HepG2 (cell line): ENCODE results near the gene CAPN9. TPM values are rescaled to one million over a fixed set of nuclear protein-coding genes. Genes with fewer than 3 reads are reported as not detected.
A peak's percentile ranks its signal among the peaks of the same experiment; 100 is the strongest.

Source experiments
- ATF7 ChIP-seq, 2 experiments: fragments of 450-650 bp in 1 of 2; sonication (generic) in 1 of 2; formaldehyde crosslinking in 1 of 2; IDR thresholded peaks; 2 replicates each; pipeline versions ENCODE4 v1.4.0 to v1.6.1; 2016 to 2020; ENCODE audit warnings: antibody characterized with exemption in 1 of 2, mild to moderate bottlenecking in 1 of 2, missing genetic modification reagents in 1 of 2
- CHCHD3 ChIP-seq: sonication (generic); formaldehyde crosslinking; IDR thresholded peaks from 2 replicates; pipeline ENCODE4 v1.8.0; 2022; ENCODE audit warnings: mild to moderate bottlenecking, missing genetic modification reagents, moderate library complexity
- MEIS1 ChIP-seq: sonication (generic); formaldehyde crosslinking; IDR thresholded peaks from 2 replicates; pipeline ENCODE4 v1.9.0; 2021; ENCODE audit warnings: mild to moderate bottlenecking, missing genetic modification reagents, moderate library complexity, borderline replicate concordance
- MIER2 ChIP-seq: IDR thresholded peaks from 2 replicates; pipeline ENCODE4 v1.6.1; 2016; ENCODE audit warnings: missing biosample characterization, missing genetic modification reagents
- NRL ChIP-seq: sonication (generic); formaldehyde crosslinking; IDR thresholded peaks from 2 replicates; pipeline ENCODE4 v1.5.0; 2020; ENCODE audit warnings: missing genetic modification reagents, mild to moderate bottlenecking, moderate library complexity, borderline replicate concordance
- TBP ChIP-seq: sonication (generic); formaldehyde crosslinking; IDR thresholded peaks from 2 replicates; pipeline ENCODE4 v1.5.0; 2020; ENCODE audit warnings: missing genetic modification reagents
- WIZ ChIP-seq: sonication (generic); formaldehyde crosslinking; IDR thresholded peaks from 2 replicates; pipeline ENCODE4 v1.5.1; 2020; ENCODE audit warnings: mild to moderate bottlenecking, missing genetic modification reagents
- ZFAT ChIP-seq: sonication (generic); formaldehyde crosslinking; conservative IDR thresholded peaks from 2 replicates; pipeline ENCODE4 v1.8.1; 2023; ENCODE audit warnings: missing genetic modification reagents, inconsistent platforms
- ZNF124 ChIP-seq: sonication (generic); formaldehyde crosslinking; IDR thresholded peaks from 2 replicates; pipeline ENCODE4 v1.4.0; 2020; ENCODE audit warnings: missing genetic modification reagents
- ZNF337 ChIP-seq: sonication (generic); formaldehyde crosslinking; IDR thresholded peaks from 2 replicates; pipeline ENCODE4 v1.5.1; 2020; ENCODE audit warnings: missing genetic modification reagents, low read depth, mild to moderate bottlenecking, borderline replicate concordance
- ZNF550 ChIP-seq: sonication (generic); formaldehyde crosslinking; IDR thresholded peaks from 2 replicates; pipeline ENCODE4 v1.4.0; 2020; ENCODE audit warnings: mild to moderate bottlenecking, missing genetic modification reagents, borderline replicate concordance
- ZNF562 ChIP-seq: sonication (generic); formaldehyde crosslinking; IDR thresholded peaks from 2 replicates; pipeline ENCODE4 v1.8.0; 2022; ENCODE audit warnings: missing genetic modification reagents, borderline replicate concordance
- ZNF747 ChIP-seq: sonication (generic); formaldehyde crosslinking; IDR thresholded peaks from 2 replicates; pipeline ENCODE4 v1.8.1; 2023; ENCODE audit warnings: missing genetic modification reagents, mild to moderate bottlenecking, borderline replicate concordance
- ZNF775 ChIP-seq: sonication (generic); formaldehyde crosslinking; IDR thresholded peaks from 2 replicates; pipeline ENCODE4 v1.4.0; 2020; ENCODE audit warnings: missing genetic modification reagents, mild to moderate bottlenecking, moderate library complexity, borderline replicate concordance
- ZSCAN21 ChIP-seq: sonication (generic); formaldehyde crosslinking; IDR thresholded peaks from 2 replicates; pipeline ENCODE4 v1.8.0; 2022; ENCODE audit warnings: mild to moderate bottlenecking, missing genetic modification reagents, moderate library complexity, borderline replicate concordance
- polyA plus RNA-seq, 8 experiments: library from polyadenylated mRNA; depleted of rRNA in 3 of 8; stranded (reverse) in 7 of 8; unstranded in 1 of 8; fragments of >200 nt; fragmentation: Illumina TruSeq in 4 of 8; extraction: Trizol in 4 of 8; gene quantifications; 2 replicates each; pipeline versions ENCODE4 v1.2.1 to v1.2.3, GENCODE V29; 2011 to 2016; ENCODE audit warnings: low read depth in 4 of 8, missing spikeins in 1 of 8, mixed read lengths in 1 of 8; ENCODE audit not compliant: insufficient read depth in 1 of 8
- total RNA-seq, 5 experiments: library from RNA; depleted of rRNA; stranded (reverse); fragments of >200 nt; fragmentation: Illumina TruSeq; extraction: Trizol; gene quantifications; 2 replicates each; pipeline ENCODE4 v1.2.3, GENCODE V29; 2016; ENCODE audit warnings: low read depth in 1 of 5
- TF ChIP-seq, protein P1 (sequence below): sonication (generic); formaldehyde crosslinking; IDR thresholded peaks from 2 replicates; pipeline ENCODE4 v1.4.0; 2020; ENCODE audit warnings: missing genetic modification reagents
- TF ChIP-seq, protein P2 (sequence below): sonication (generic); formaldehyde crosslinking; IDR thresholded peaks from 2 replicates; pipeline ENCODE4 v1.5.0; 2020; ENCODE audit warnings: mild to moderate bottlenecking, missing genetic modification reagents, borderline replicate concordance
- TF ChIP-seq, protein P3 (sequence below): sonication (generic); formaldehyde crosslinking; IDR thresholded peaks from 2 replicates; pipeline ENCODE4 v1.5.0; 2020; ENCODE audit warnings: missing genetic modification reagents

Gene CAPN9
- total and polyA plus RNA-seq, 2 of the 13 experiments (the other 11 are each of a cell fraction or from before 2014, with no cell fraction given), result 0.04 to 0.31 TPM

DNA sequence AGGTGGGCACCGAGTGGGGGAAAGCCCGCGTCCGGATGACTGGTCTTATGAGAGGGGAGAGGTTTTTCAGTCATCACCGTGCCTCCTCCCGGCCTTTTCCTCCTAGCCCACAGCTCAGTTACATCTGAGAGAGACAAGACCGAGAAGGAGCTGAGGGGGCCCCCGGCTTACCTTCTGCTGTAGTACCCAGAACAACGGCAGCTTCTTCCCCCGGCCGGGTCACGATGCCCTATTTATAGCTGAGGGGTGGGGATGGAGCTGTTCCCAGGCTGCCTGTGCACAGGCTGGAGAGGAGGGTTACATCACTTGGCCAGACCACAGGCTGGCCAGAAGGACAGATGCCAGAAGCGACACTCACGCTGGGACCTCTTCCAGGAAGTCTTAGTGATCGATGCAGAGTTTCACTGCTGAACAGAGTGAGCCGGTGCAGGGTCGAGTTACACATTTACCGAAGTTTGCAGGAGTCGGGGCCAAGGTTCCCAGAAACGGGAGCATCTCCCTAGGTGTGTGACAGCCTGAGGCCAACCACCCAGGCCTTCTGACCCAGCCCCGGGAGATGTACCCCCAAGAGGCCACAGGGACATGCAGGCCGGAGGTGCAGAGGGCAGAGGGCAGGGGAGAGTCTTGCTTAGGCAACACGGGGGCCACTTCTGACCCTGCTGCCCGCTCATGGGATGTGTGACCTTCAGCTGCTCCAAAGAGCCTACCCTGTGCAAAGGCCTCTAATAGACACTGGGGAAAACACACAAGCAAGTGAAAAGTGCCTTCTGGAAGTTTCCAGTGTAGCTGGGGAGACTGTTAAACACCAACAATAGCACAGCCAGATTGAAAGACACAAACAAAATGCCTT, 33.0 kb upstream of the CAPN9 start, which contains the start of gene AGT (continued):
- TF ChIP-seq MEIS1 (peak; percentile 91), ZSCAN21 (CRISPR knock-in tag) (peak; percentile 99), ZNF775 (CRISPR knock-in tag) (no peak), ZNF550 (CRISPR knock-in tag) (no peak), ZNF562 (CRISPR knock-in tag) (no peak), ZFAT (no peak), NRL (CRISPR knock-in tag) (peak; percentile 91), ZNF747 (CRISPR knock-in tag) (0 out of 2 replicates have a peak, but pooled peaks have one; percentile 81), ZNF124 (CRISPR knock-in tag) (peak; percentile 85; the same call in 1 of the 2 replicates), TBP (no peak; the same call in 1 of the 2 replicates), CHCHD3 (no peak), ZNF337 (no peak), ATF7 (IDR thresholded peaks at IDR 0.05) (peak; percentile 42; the same call in 1 of the 2 replicates), ATF7 (CRISPR knock-in tag; IDR thresholded peaks at IDR 0.05) (peak; percentile 88), WIZ (no peak; the same call in 1 of the 2 replicates), MIER2 (CRISPR knock-in tag) (peak; percentile 75)
- TF ChIP-seq, protein P1, sequence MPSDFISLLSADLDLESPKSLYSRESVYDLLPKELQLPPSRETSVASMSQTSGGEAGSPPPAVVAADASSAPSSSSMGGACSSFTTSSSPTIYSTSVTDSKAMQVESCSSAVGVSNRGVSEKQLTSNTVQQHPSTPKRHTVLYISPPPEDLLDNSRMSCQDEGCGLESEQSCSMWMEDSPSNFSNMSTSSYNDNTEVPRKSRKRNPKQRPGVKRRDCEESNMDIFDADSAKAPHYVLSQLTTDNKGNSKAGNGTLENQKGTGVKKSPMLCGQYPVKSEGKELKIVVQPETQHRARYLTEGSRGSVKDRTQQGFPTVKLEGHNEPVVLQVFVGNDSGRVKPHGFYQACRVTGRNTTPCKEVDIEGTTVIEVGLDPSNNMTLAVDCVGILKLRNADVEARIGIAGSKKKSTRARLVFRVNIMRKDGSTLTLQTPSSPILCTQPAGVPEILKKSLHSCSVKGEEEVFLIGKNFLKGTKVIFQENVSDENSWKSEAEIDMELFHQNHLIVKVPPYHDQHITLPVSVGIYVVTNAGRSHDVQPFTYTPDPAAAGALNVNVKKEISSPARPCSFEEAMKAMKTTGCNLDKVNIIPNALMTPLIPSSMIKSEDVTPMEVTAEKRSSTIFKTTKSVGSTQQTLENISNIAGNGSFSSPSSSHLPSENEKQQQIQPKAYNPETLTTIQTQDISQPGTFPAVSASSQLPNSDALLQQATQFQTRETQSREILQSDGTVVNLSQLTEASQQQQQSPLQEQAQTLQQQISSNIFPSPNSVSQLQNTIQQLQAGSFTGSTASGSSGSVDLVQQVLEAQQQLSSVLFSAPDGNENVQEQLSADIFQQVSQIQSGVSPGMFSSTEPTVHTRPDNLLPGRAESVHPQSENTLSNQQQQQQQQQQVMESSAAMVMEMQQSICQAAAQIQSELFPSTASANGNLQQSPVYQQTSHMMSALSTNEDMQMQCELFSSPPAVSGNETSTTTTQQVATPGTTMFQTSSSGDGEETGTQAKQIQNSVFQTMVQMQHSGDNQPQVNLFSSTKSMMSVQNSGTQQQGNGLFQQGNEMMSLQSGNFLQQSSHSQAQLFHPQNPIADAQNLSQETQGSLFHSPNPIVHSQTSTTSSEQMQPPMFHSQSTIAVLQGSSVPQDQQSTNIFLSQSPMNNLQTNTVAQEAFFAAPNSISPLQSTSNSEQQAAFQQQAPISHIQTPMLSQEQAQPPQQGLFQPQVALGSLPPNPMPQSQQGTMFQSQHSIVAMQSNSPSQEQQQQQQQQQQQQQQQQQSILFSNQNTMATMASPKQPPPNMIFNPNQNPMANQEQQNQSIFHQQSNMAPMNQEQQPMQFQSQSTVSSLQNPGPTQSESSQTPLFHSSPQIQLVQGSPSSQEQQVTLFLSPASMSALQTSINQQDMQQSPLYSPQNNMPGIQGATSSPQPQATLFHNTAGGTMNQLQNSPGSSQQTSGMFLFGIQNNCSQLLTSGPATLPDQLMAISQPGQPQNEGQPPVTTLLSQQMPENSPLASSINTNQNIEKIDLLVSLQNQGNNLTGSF, result no peak
- TF ChIP-seq, protein P2, sequence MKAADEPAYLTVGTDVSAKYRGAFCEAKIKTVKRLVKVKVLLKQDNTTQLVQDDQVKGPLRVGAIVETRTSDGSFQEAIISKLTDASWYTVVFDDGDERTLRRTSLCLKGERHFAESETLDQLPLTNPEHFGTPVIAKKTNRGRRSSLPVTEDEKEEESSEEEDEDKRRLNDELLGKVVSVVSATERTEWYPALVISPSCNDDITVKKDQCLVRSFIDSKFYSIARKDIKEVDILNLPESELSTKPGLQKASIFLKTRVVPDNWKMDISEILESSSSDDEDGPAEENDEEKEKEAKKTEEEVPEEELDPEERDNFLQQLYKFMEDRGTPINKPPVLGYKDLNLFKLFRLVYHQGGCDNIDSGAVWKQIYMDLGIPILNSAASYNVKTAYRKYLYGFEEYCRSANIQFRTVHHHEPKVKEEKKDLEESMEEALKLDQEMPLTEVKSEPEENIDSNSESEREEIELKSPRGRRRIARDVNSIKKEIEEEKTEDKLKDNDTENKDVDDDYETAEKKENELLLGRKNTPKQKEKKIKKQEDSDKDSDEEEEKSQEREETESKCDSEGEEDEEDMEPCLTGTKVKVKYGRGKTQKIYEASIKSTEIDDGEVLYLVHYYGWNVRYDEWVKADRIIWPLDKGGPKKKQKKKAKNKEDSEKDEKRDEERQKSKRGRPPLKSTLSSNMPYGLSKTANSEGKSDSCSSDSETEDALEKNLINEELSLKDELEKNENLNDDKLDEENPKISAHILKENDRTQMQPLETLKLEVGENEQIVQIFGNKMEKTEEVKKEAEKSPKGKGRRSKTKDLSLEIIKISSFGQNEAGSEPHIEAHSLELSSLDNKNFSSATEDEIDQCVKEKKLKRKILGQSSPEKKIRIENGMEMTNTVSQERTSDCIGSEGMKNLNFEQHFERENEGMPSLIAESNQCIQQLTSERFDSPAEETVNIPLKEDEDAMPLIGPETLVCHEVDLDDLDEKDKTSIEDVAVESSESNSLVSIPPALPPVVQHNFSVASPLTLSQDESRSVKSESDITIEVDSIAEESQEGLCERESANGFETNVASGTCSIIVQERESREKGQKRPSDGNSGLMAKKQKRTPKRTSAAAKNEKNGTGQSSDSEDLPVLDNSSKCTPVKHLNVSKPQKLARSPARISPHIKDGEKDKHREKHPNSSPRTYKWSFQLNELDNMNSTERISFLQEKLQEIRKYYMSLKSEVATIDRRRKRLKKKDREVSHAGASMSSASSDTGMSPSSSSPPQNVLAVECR (CRISPR knock-in tag), result peak; percentile 90; the same call in 1 of the 2 replicates
- TF ChIP-seq, protein P3, sequence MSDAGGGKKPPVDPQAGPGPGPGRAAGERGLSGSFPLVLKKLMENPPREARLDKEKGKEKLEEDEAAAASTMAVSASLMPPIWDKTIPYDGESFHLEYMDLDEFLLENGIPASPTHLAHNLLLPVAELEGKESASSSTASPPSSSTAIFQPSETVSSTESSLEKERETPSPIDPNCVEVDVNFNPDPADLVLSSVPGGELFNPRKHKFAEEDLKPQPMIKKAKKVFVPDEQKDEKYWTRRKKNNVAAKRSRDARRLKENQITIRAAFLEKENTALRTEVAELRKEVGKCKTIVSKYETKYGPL (CRISPR knock-in tag), result peak; percentile 78; the same call in 1 of the 2 replicates
